Activated gamma-delta T cell (primary cell): ENCODE results near the gene STX4.
"Not testable (repeated sequence)": the region's sequence is repeated elsewhere in the genome, so short reads cannot be mapped to it uniquely, and the experiment has no call there.

Experiments
- DNase-seq: peaks from one replicate; lab custom pipeline; 2025; lab: John Stamatoyannopoulos, UW

STX4 gene

GRCh38 chr16:30998852-30999761 lies 34.3 kb upstream of the STX4 start:
- DNase-seq = no peak

GRCh38 chr16:31000671-31001382 lies 32.5 kb upstream of the STX4 start:
- no peak for DNase-seq

GRCh38 chr16:31001507-31002249 lies 31.7 kb upstream of the STX4 start:
- DNase-seq = no peak

- DNase-seq = no peak
Observed at GRCh38 chr16:31002250-31002700, 31.1 kb upstream of the STX4 start.

- no peak for DNase-seq
Observed at GRCh38 chr16:31002862-31003341, 30.5 kb upstream of the STX4 start.

GRCh38 chr16:31003744-31004143 lies 29.6 kb upstream of the STX4 start:
- DNase-seq = no peak

- no peak for DNase-seq
Observed at GRCh38 chr16:31004658-31005057, 28.7 kb upstream of the STX4 start.

- no peak for DNase-seq
Observed at GRCh38 chr16:31005350-31006085, 27.8 kb upstream of the STX4 start.

- DNase-seq = no peak
Observed at GRCh38 chr16:31006086-31006385, 27.3 kb upstream of the STX4 start.

- no peak for DNase-seq
Observed at GRCh38 chr16:31006589-31006988, 26.8 kb upstream of the STX4 start.

- no peak for DNase-seq
Observed at GRCh38 chr16:31007684-31008083, 25.7 kb upstream of the STX4 start.

GRCh38 chr16:31008149-31008548 lies 25.2 kb upstream of the STX4 start:
- DNase-seq = no peak

GRCh38 chr16:31008551-31008950 lies 24.8 kb upstream of the STX4 start:
- no peak for DNase-seq

- no peak for DNase-seq
Observed at GRCh38 chr16:31009120-31009519, 24.2 kb upstream of the STX4 start.

GRCh38 chr16:31009894-31010584 lies 23.3 kb upstream of the STX4 start:
- no peak for DNase-seq

GRCh38 chr16:31010585-31011325 lies 22.6 kb upstream of the STX4 start, which contains the start of gene STX1B:
Gene STX1B, minus strand, starts transcription at chr16:31010638. Its CDS starts 242 bp downstream, at chr16:31010396.
- DNase-seq = peak; percentile 27

GRCh38 chr16:31011815-31012214 lies 21.5 kb upstream of the STX4 start:
- not testable (repeated sequence) for DNase-seq

GRCh38 chr16:31013292-31013691 lies 20.1 kb upstream of the STX4 start:
- not testable (repeated sequence) for DNase-seq

GRCh38 chr16:31016018-31016417 lies 17.3 kb upstream of the STX4 start:
- DNase-seq = no peak

- not testable (repeated sequence) for DNase-seq
Observed at GRCh38 chr16:31017756-31018155, 15.6 kb upstream of the STX4 start.
